Liver (tissue), 9 donors: ENCODE results near the gene GLRA3. TPM values are rescaled to one million over a fixed set of nuclear protein-coding genes. Genes with fewer than 3 reads are reported as not detected.

ENCODE experiments used
- DNase-seq: peaks from one replicate; pipeline ENCODE4 v3.0.0-alpha.2; 2017; ENCODE audit warnings: low spot score
- H3K27ac ChIP-seq, 2 donors: one replicate each; pipeline ENCODE4 v1.7.0; 2013; ENCODE audit warnings: inconsistent platforms in 2 of 2, low read length in 2 of 2, control low read depth in 1 of 2, low read depth in 1 of 2, mild to moderate bottlenecking in 1 of 2
- H3K27me3 ChIP-seq, 4 donors: one replicate each; pipeline versions ENCODE4 v1.6.1 to v1.7.0; 2013; ENCODE audit warnings: low read length in 3 of 4, inconsistent platforms in 1 of 4, mild to moderate bottlenecking in 1 of 4, moderate library complexity in 1 of 4; ENCODE audit not compliant: control insufficient read depth in 4 of 4, insufficient read depth in 4 of 4
- H3K36me3 ChIP-seq, 4 donors: one replicate each; pipeline versions ENCODE4 v1.6.1 to v1.7.0; 2013; ENCODE audit warnings: low read length in 3 of 4, mild to moderate bottlenecking in 3 of 4, low read depth in 1 of 4, moderate library complexity in 1 of 4; ENCODE audit not compliant: control insufficient read depth in 4 of 4, insufficient read depth in 3 of 4
- H3K4me1 ChIP-seq, 4 donors: one replicate each; pipeline versions ENCODE4 v1.6.1 to v1.7.0; 2013; ENCODE audit warnings: low read length in 3 of 4, mild to moderate bottlenecking in 3 of 4, moderate library complexity in 1 of 4; ENCODE audit not compliant: control insufficient read depth in 4 of 4, insufficient read depth in 4 of 4
- H3K4me3 ChIP-seq, 3 donors: one replicate each; pipeline versions ENCODE4 v1.6.1 to v1.7.0; 2013; ENCODE audit warnings: low read length in 3 of 3, control low read depth in 1 of 3, low read depth in 1 of 3, mild to moderate bottlenecking in 1 of 3
- H3K9ac ChIP-seq, 2 donors: one replicate each; pipeline ENCODE4 v1.7.0; 2013; ENCODE audit warnings: low read length in 2 of 2, mild to moderate bottlenecking in 2 of 2, moderate library complexity in 2 of 2, control low read depth in 1 of 2, low read depth in 1 of 2
- H3K9me3 ChIP-seq, 4 donors: one replicate each; pipeline versions ENCODE4 v1.6.1 to v1.7.0; 2013; ENCODE audit warnings: low read length in 3 of 4; ENCODE audit not compliant: control insufficient read depth in 4 of 4
- ATF3 ChIP-seq: IDR thresholded peaks from 2 replicates; pipeline ENCODE4 v1.6.1; 2016; ENCODE audit warnings: antibody characterized with exemption
- CTCF ChIP-seq: fragments of 150-350 bp; IDR thresholded peaks from 2 replicates; pipeline ENCODE4 v1.5.1; 2017; ENCODE audit warnings: improper control_type of control experiment, low read depth, low read length; ENCODE audit not compliant: missing input control
- EGR1 ChIP-seq, 2 donors: IDR thresholded peaks; 2 replicates each; pipeline ENCODE4 v1.6.1; 2016 to 2018; ENCODE audit warnings: antibody characterized with exemption in 2 of 2, low read depth in 2 of 2
- FOXA1 ChIP-seq: IDR thresholded peaks from 2 replicates; pipeline ENCODE4 v1.6.1; 2016; ENCODE audit warnings: antibody characterized with exemption
- FOXA2 ChIP-seq: IDR thresholded peaks from 2 replicates; pipeline ENCODE4 v1.6.1; 2016; ENCODE audit warnings: antibody characterized with exemption
- GABPA ChIP-seq, 2 donors: IDR thresholded peaks in 1 of 2; conservative IDR thresholded peaks in 1 of 2; 2 replicates each; pipeline ENCODE4 v1.6.1; 2016; ENCODE audit warnings: antibody characterized with exemption in 2 of 2, mild to moderate bottlenecking in 1 of 2, moderate library complexity in 1 of 2
- HNF4A ChIP-seq, 2 donors: conservative IDR thresholded peaks; 2 replicates each; pipeline ENCODE4 v1.6.1; 2016; ENCODE audit warnings: antibody characterized with exemption in 2 of 2, mild to moderate bottlenecking in 2 of 2
- HNF4G ChIP-seq: IDR thresholded peaks from 2 replicates; pipeline ENCODE4 v1.6.1; 2016; ENCODE audit warnings: antibody characterized with exemption
- JUND ChIP-seq, 2 donors: IDR thresholded peaks; 2 replicates each; pipeline ENCODE4 v1.6.1; 2016; ENCODE audit warnings: antibody characterized with exemption in 2 of 2
- MAX ChIP-seq: IDR thresholded peaks from 2 replicates; pipeline ENCODE4 v1.6.1; 2016; ENCODE audit warnings: antibody characterized with exemption
- NR2F2 ChIP-seq: IDR thresholded peaks from 2 replicates; pipeline ENCODE4 v1.6.1; 2016; ENCODE audit warnings: antibody characterized with exemption
- RAD21 ChIP-seq, 2 donors: IDR thresholded peaks; 2 replicates each; pipeline ENCODE4 v1.6.1; 2016; ENCODE audit warnings: antibody characterized with exemption in 2 of 2, mild to moderate bottlenecking in 2 of 2
- REST ChIP-seq: IDR thresholded peaks from 2 replicates; pipeline ENCODE4 v1.6.1; 2016; ENCODE audit warnings: antibody characterized with exemption, mild to moderate bottlenecking
- RXRA ChIP-seq, 2 donors: IDR thresholded peaks; 2 replicates each; pipeline ENCODE4 v1.6.1; 2017 to 2018; ENCODE audit warnings: antibody characterized with exemption in 2 of 2, mild to moderate bottlenecking in 1 of 2
- SP1 ChIP-seq: IDR thresholded peaks from 2 replicates; pipeline ENCODE4 v1.6.1; 2018; ENCODE audit warnings: antibody characterized with exemption, mild to moderate bottlenecking
- TAF1 ChIP-seq: conservative IDR thresholded peaks from 2 replicates; pipeline ENCODE4 v1.6.1; 2016; ENCODE audit warnings: antibody characterized with exemption, mild to moderate bottlenecking
- YY1 ChIP-seq: IDR thresholded peaks from 2 replicates; pipeline ENCODE4 v1.6.1; 2016; ENCODE audit warnings: antibody characterized with exemption, mild to moderate bottlenecking
- ZBTB33 ChIP-seq: IDR thresholded peaks from 2 replicates; pipeline ENCODE4 v1.6.1; 2016; ENCODE audit warnings: antibody characterized with exemption
- WGBS: extraction: QIAGEN DNeasy Blood & Tissue Kit; methylation state at CpG from one replicate; pipeline ENCODE4 v1.1.7; 2013; 5-methylcytosine and 5-hydroxymethylcytosine counted together
- polyA plus RNA-seq, 2 donors: library from polyadenylated mRNA; stranded (reverse) in 1 of 2; unstranded in 1 of 2; fragments of 200-250 nt in 1 of 2; fragments of >200 nt in 1 of 2; fragmentation: Nextera tagmentation in 1 of 2; extraction: Ambion mirVana in 1 of 2; gene quantifications; one replicate each; pipeline versions ENCODE4 v1.2.1 to v1.2.3, GENCODE V29; 2013 to 2015
- total RNA-seq, 2 donors: library from RNA; depleted of rRNA; stranded (reverse); fragments of >200 nt; gene quantifications; one replicate each; pipeline ENCODE4 v1.2.3, GENCODE V29; 2014
- donor health status: healthy.
- donor health status: healthy.
- donor health status: healthy.
- donor health status: healthy.
- donor health status: healthy.

The GLRA3 gene
- total and polyA plus RNA-seq, 4 donors = not detected

- H3K27ac ChIP-seq = no peak overlapping the region
- no peak overlapping the region for H3K4me3 ChIP-seq
- no peaks in the 10 kb centered on the region for H3K27me3 ChIP-seq
- no peaks in the 10 kb centered on the region for H3K4me1 ChIP-seq
- DNase-seq = no peak
- no peaks in the 10 kb centered on the region for H3K36me3 ChIP-seq
- no peaks in the 10 kb centered on the region for H3K9me3 ChIP-seq
- TF ChIP-seq RXRA (IDR thresholded peaks at IDR 0.05) (no peak), SP1 (no peak), HNF4A (conservative IDR thresholded peaks at IDR 0.05) (no peak), CTCF (no peak), ZBTB33 (no peak), TAF1 (no peak), MAX (no peak), FOXA1 (no peak), YY1 (no peak), EGR1 (IDR thresholded peaks at IDR 0.05; ENCODE audit: low read depth in 2 of 2) (no peak), REST (no peak), NR2F2 (no peak), HNF4G (no peak), GABPA (IDR thresholded peaks at IDR 0.05 in 1 of 2, conservative IDR thresholded peaks at IDR 0.05 in 1 of 2) (no peak), RAD21 (IDR thresholded peaks at IDR 0.05) (no peak), FOXA2 (no peak), ATF3 (no peak), JUND (IDR thresholded peaks at IDR 0.05) (no peak)
- 16% methylated on average over 1 of the region's 1 CpG for WGBS
- H3K9ac ChIP-seq = no peak overlapping the region
Measured at GRCh38 chr4:174646326-174646725, 182.7 kb downstream of the GLRA3 start.

- H3K27ac ChIP-seq = no peak overlapping the region
- H3K4me1 ChIP-seq = no peaks in the 10 kb centered on the region
- H3K9me3 ChIP-seq = no peaks in the 10 kb centered on the region
- no peak overlapping the region for H3K9ac ChIP-seq
- DNase-seq = no peak
- H3K4me3 ChIP-seq = no peak overlapping the region
- no peaks in the 10 kb centered on the region for H3K36me3 ChIP-seq
- no peaks in the 10 kb centered on the region for H3K27me3 ChIP-seq
- TF ChIP-seq CTCF (no peak), RAD21 (IDR thresholded peaks at IDR 0.05) (no peak), HNF4A (conservative IDR thresholded peaks at IDR 0.05) (no peak), REST (no peak), TAF1 (no peak), EGR1 (IDR thresholded peaks at IDR 0.05; ENCODE audit: low read depth in 2 of 2) (no peak), JUND (IDR thresholded peaks at IDR 0.05) (no peak), HNF4G (no peak)
Measured at GRCh38 chr4:174640146-174640545, 188.9 kb downstream of the GLRA3 start.
